ENCODE measurements around the gene PRC1.
"Not testable (repeated sequence)": the region's sequence is repeated elsewhere in the genome, so short reads cannot be mapped to it uniquely, and the experiment has no call there.

Gene PRC1

GRCh38 chr15:90994417-90995311, at the start of gene PRC1:
TSS of gene PRC1 (minus strand) at chr15:90994535. CDS start at chr15:90994417, 118 bp downstream.
- DNase-seq: peak; percentile 93

- DNase-seq: no peak
Measured at GRCh38 chr15:91043202-91043874, 49.0 kb upstream of the PRC1 start.

- no peak for DNase-seq
Measured at GRCh38 chr15:91040856-91041255, 46.5 kb upstream of the PRC1 start.

DNA sequence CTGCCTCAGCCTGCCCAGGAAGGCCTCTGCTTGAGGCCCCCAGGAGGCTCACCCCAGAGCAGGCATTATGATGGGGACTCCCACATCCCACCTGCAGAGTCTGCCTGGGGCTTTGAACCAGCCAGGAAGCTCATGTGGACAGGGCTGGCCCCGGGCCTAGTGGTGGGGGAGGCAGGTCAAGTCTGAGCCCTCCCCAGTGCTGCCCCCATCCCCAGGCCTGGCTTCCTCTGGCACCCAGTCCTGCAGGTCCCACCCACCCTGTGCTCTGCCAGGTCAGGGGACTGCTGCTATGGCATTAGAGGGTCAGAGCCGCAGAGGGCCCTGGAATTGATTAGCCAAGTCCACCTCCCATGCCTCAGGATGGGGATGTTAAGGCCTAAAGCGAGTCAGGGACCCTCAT, 45.7 kb upstream of the PRC1 start:
- DNase-seq: no peak

GRCh38 chr15:91032919-91033803, 38.8 kb upstream of the PRC1 start:
- DNase-seq: peak; percentile 41

DNA sequence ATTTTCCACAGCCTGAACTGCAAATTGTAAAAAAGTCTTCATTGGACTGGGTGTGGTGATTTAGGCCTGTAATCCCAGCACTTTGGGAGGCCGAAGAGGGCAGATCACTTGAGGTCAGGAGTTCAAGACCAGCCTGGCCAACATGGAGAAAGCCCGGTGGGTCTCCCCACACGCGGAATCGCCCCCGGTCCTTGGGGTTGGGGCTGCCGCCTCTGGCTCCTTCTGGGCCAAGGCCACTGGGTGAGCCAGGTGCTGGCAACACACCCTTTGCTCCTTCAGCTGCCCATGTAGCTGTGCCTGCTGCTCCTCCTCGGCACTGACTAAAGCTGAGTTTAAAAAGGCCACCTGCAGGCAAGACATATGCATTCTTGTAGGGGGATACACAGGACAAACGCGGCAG, 37.5 kb upstream of the PRC1 start:
- no peak for DNase-seq

GRCh38 chr15:91027677-91028076, 33.3 kb upstream of the PRC1 start:
- no peak for DNase-seq

DNA sequence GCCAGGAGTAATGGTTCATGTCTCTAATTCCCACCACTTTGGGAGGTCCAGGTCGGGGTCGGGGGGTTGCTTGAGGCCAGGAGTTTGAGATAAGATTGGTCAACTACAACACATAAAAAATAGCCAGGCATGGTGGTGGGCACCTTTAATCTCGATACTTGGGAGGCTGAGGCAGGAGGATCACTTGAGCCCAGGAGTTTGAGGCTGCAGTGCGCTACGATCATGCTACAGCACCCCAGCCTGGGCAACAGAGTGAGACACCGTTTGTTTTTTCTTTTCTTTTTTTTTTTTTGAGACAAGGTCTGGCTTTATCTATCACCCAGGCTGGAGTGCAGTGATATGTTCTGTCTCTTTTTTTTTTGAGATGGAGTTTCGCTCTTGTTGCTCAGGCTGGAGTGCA, 29.4 kb upstream of the PRC1 start:
- DNase-seq: no peak

DNA sequence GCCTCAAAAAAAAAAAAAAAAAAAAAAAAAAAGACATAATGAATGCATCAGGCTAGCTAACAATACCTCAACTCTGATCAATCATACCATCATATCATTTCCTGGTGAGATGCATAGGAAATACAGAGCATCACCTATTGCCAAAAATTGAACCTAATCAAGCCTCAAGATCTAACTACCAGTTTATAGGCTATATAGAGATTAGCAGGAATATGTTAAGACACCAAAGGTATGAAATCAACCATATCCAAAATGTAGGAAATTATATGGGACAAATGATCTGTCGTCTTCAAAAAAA, 28.4 kb upstream of the PRC1 start:
- DNase-seq: no peak

DNA sequence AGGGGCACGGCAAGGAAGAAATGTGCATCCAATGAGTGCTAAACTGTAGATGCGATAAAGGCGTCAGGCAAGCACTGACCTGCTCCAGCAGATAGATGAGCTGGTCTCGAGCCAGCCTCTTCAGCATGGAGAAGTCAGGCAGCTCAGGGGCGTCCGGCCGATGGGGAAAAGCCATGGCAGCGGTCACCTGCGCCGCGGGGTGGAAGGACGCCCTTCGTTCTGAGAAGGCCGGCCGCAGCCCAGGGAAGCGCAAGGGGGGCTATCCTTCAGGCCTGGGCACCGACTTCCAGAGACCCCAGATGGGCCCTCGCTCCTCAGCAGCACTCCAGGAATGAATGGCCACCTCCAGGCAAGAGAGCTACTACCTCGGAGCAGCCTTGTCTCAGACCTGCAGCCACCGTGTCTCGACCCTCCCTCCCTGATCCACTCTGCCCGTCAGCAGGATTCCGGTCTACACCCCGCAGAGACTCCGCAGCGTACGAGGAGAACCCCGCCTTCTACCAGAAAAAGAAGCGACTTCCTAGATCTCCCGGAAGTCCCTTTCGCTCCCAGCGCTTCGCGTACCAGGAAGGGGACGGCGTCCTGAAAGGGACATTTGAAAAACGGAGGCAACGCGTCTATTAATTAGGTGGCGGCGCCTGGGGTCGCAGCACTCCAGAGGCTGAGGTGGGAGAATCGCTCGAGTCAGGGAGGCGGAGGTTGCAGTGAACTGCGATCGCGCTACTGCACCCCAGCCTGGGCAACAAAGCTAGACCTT, 27.9 kb upstream of the PRC1 start, which contains the start of gene VPS33B:
Gene VPS33B (minus strand): TSS at position 520 of the 757 bp plus-strand sequence. CDS start 345 bp downstream, at position 175.
- DNase-seq: peak; percentile 85

DNA sequence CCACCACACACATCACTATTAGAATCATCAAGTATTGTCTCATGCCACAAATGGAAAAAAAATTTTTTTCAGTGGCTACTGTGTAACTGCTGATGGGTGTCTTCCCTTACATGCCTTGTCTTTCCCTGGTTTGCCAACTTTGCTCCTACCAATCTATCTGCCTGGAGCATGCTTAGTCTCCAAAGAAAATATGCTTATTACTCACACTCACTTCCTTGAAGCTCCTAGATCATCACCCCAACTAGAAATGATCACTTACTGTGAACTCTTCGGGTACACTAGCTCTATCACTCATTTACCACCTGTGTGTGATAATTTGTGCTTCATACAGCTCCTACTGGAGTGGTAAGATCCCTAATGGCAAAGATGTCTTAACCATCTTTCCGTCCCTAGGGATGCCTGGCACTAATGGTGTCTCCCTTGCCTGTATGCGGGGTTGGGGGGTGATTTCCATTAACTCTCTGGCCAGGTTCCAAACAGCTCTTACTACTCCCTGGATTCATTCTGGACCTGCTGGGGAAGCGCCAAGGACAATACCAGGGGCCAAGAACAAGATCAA, 27.3 kb upstream of the PRC1 start:
- peak; percentile 6 for DNase-seq

DNA sequence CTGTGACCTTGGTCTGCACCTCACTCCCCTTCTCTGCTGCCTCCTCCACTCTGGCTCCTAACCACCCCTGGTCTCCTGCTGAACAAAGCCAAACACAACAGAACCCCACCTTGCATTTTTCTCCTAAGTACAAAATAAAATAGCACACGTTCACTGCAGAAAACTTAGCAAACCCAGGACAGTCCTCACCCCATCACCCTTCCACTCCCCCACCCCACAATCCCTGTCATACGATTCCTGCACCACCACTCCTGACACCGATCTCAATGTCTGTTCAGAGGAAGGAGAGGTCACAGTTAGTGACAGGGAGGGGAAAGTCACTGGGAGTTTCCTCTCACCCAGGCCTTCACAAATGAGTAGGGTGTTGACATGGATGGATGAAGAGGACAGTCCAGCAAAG, 23.8 kb upstream of the PRC1 start:
- no peak for DNase-seq

- DNase-seq: no peak
Measured at GRCh38 chr15:91017716-91018115, 23.4 kb upstream of the PRC1 start.

GRCh38 chr15:91013701-91014100, 19.4 kb upstream of the PRC1 start:
- DNase-seq: not testable (repeated sequence)

DNA sequence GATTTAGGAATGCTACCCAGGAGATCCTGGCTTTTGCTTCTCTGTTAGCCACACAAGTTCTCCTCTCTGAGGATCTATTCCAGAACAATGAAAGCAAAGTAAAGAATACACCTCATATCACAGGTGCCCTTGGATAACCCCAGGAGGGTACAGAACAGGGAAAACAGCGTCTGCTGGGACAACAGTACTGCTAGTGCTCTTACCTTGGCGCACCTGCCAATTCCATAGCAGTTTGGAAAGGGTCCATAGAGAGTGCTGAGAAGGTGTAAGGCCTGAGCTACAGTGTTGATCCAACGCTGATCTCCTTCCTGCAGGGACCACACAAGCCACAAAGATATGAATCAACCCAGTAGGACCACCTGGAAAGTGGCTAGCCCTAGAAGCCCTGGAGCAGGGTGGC, 12.9 kb upstream of the PRC1 start:
- DNase-seq: no peak

DNA sequence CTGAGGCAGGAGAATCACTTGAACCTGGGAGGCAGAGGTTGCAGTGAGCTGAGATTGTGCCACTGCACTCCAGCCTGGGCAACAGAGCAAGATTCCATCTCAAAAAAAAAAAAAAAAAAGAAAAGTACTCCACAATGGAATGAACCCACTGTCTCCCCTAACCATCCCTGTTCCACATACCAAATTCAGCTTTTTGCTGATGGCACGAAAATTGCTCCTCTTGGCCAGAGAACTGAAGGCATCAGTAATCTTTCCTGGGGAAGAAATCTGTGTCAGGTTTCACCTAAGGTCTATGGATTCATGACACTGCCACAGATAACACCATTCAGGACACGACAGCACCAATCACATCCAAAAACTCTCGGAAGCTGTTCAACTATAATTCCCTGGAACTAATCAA, 6.9 kb upstream of the PRC1 start:
- no peak for DNase-seq

DNA sequence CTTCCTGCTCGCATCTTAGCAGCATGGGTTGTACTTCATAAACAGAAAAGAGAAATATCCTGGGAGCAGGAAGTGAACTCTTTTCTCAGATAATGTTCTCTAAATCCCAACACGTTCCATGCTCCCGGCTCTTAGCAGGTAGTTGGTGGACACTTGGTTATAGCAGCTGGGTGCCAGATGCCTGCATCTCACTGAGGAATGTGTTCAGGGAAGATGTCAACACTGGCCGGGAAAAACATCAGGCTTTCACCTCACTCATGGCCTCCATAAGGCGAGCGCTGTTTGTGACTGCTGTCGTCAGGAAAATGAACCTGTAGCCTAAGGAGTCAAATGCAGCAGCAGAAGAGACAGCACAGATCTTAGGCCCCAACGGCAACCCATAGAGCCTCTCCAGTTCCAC, 4.4 kb upstream of the PRC1 start:
- no peak for DNase-seq

DNA sequence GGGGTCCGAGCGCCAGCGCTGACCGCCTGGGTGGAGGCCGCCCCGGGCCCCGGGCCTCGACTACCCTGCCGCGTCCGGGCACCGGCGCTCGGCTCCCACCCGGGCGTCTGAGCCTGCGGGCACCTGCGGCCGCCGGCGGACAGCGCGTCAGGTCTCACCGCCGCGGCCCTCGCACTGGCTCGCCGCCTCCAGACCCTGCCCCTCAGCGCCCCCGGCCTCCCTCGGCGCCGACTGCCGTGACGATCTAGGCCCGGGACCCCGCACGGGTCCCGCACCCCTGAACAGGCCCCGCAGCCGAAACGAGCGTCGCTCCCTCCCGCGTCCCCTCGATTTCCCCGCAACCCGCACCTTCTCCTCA, 297 bp downstream of the PRC1 start:
- DNase-seq: no peak

DNA sequence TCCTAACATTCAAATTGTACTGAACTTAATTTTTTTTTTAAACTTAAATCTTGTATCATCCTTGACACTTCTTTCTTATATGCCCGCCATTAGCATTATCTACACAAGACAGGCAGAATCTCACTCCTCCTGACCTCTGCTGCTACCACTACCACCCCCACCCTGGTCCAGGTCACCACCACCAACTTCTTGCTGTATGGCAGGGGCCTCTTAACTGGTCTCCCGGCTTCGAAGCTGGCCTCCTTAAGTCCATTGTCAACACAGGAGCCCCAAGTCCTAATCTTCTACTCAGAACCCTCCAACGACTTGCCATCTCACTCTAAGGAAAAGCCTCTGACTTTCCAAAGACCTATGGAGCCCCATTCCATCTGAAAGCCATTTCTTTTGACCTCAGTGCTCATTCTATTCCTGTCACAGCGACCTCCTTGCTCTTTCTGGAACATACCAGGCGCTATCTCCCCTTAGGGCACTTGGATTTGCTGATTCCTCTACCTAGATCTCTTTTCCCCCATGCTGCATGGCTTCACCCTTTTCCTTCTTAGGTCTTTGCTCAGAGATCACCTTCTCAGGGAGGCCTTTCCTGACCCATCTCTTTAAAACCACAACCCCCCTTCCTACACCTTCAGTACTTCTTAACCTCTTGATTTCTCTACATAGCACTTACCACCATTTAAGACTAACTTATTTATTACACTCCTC, 2.6 kb downstream of the PRC1 start:
- no peak for DNase-seq

DNA sequence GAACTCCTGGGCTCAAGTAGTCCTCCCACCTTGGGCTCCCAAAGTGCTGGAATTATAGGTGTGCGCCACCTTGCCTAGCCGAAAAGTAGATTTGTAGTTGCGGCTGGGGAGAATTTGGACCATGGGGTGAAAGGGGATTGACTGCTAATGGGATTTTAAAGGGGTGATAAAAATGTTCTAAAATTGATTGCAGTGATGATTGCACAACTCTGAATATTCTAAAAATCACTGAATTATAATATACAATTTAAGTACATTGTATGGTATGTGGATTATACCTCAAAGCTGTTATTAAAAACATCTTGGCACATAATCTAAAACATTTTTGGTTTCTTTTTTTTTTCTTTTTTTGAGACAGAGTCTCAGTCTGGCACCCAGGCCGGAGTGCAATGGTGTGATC, 3.9 kb downstream of the PRC1 start:
- DNase-seq: no peak

DNA sequence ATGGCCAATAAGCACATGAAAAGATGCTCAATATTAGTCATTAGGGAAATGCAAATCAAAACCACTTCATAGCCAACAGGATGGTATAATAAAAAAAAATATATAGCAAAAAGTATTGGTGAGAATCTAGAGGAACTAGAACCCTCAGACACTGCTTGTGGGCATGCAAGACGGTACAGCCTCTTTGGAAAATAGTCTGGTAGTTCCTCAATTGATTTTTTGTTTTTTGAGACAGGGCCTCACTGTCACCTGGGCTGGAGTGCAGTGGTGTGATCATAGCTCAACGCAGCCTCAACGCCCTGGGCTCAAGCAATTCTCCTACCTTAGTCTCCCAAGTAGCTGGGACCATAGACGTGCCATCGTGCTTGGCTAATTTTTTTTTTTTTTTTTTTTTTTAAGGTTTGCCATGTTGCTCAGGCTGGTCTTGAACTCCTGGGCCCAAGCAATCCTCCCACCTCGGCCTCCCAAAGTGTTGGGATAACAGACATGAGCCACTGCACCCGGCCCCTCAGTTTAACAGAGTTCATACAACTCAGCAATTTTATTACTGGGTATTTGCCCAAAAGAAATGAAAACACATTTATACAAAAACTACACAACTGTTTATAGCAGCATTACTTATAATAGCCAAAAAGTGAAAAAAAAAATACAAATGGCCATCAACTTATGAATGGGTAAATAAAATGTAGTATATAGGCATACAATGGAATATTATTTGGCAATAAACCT, 5.1 kb downstream of the PRC1 start:
- DNase-seq: no peak
